ENCODE results near the gene TCF19.
"Not testable (repeated sequence)": the region's sequence is repeated elsewhere in the genome, so short reads cannot be mapped to it uniquely, and the experiment has no call there.

Gene TCF19

GRCh38 chr6:31162463-31163165 is 4.2 kb downstream of the TCF19 start:
- H2AK5ac ChIP-seq (ENCODE audit: low read length) = no peak overlapping the region
- H3K18ac ChIP-seq (ENCODE audit: low read length) = no peak overlapping the region
- no peak overlapping the region for H3K4me2 ChIP-seq (ENCODE audit: low read length)
- H3K27ac ChIP-seq (ENCODE audit: low read depth, low read length) = no peak overlapping the region
- H2BK5ac ChIP-seq (ENCODE audit: low read length) = no peak overlapping the region
- no peak overlapping the region for H3K23ac ChIP-seq (ENCODE audit: low read length)
- no peak overlapping the region for H3K4ac ChIP-seq (ENCODE audit: low read depth, low read length)
- H3K56ac ChIP-seq (ENCODE audit: low read length) = no peak overlapping the region
- H4K5ac ChIP-seq (ENCODE audit: low read length) = no peak overlapping the region
- no peaks in the 10 kb centered on the region for H3K27me3 ChIP-seq (ENCODE audit: insufficient read depth, low read length, poor library complexity)
- no peak overlapping the region for H3K9ac ChIP-seq (ENCODE audit: low read length)
- peaks cover 5% of the 10 kb centered on the region for H3K36me3 ChIP-seq (ENCODE audit: control insufficient read depth, insufficient read depth, low read length)
- H3K4me3 ChIP-seq (ENCODE audit: low read length) = no peak overlapping the region
- no CpG with 5 or more reads among the region's 13 CpGs for WGBS (ENCODE audit: extremely low coverage, insufficient coverage, low lambda C conversion rate)
- peak; percentile 53 for DNase-seq
- H2BK15ac ChIP-seq (replicated peaks; ENCODE audit: low read depth) = no peak overlapping the region
- no peak overlapping the region for H2BK120ac ChIP-seq (ENCODE audit: low read depth, low read length)
- no peak overlapping the region for H4K8ac ChIP-seq (ENCODE audit: low read depth, low read length)
- peaks cover 3% of the 10 kb centered on the region for H3K4me1 ChIP-seq (ENCODE audit: control insufficient read depth, low read depth, low read length)
- H3K79me2 ChIP-seq (ENCODE audit: control insufficient read depth, insufficient read depth, low read length) = peaks cover 14% of the 10 kb centered on the region
- peaks cover 4% of the 10 kb centered on the region for H3K79me1 ChIP-seq (ENCODE audit: low read length)

GRCh38 chr6:31163922-31164321 is 5.5 kb downstream of the TCF19 start:
- no peak overlapping the region for H3K27ac ChIP-seq (ENCODE audit: low read depth, low read length)
- no peak overlapping the region for H4K8ac ChIP-seq (ENCODE audit: low read depth, low read length)
- H2BK15ac ChIP-seq (replicated peaks; ENCODE audit: low read depth) = no peak overlapping the region
- no peak overlapping the region for H3K9ac ChIP-seq (ENCODE audit: low read length)
- H3K4me1 ChIP-seq (ENCODE audit: control insufficient read depth, low read depth, low read length) = peaks cover 5% of the 10 kb centered on the region
- H3K23ac ChIP-seq (ENCODE audit: low read length) = no peak overlapping the region
- peaks cover 4% of the 10 kb centered on the region for H3K79me1 ChIP-seq (ENCODE audit: low read length)
- no peak overlapping the region for H3K56ac ChIP-seq (ENCODE audit: low read length)
- no peak overlapping the region for H3K4me3 ChIP-seq (ENCODE audit: low read length)
- DNase-seq = no peak
- H3K36me3 ChIP-seq (ENCODE audit: control insufficient read depth, insufficient read depth, low read length) = peaks cover 5% of the 10 kb centered on the region
- no peak overlapping the region for H3K4ac ChIP-seq (ENCODE audit: low read depth, low read length)
- no peak overlapping the region for H4K5ac ChIP-seq (ENCODE audit: low read length)
- H2BK120ac ChIP-seq (ENCODE audit: low read depth, low read length) = no peak overlapping the region
- H2BK5ac ChIP-seq (ENCODE audit: low read length) = no peak overlapping the region
- H3K4me2 ChIP-seq (ENCODE audit: low read length) = no peak overlapping the region
- no peaks in the 10 kb centered on the region for H3K27me3 ChIP-seq (ENCODE audit: insufficient read depth, low read length, poor library complexity)
- peaks cover 27% of the 10 kb centered on the region for H3K79me2 ChIP-seq (ENCODE audit: control insufficient read depth, insufficient read depth, low read length)
- no peak overlapping the region for H2AK5ac ChIP-seq (ENCODE audit: low read length)
- no peak overlapping the region for H3K18ac ChIP-seq (ENCODE audit: low read length)

GRCh38 chr6:31164475-31165063 is 6.2 kb downstream of the TCF19 start:
- not testable (repeated sequence) for H2BK120ac ChIP-seq (ENCODE audit: low read depth, low read length); H2AK5ac ChIP-seq (ENCODE audit: low read length); H2BK5ac ChIP-seq (ENCODE audit: low read length); H3K27ac ChIP-seq (ENCODE audit: low read depth, low read length); H3K36me3 ChIP-seq (ENCODE audit: control insufficient read depth, insufficient read depth, low read length); H3K18ac ChIP-seq (ENCODE audit: low read length); H3K79me1 ChIP-seq (ENCODE audit: low read length); H3K4me3 ChIP-seq (ENCODE audit: low read length); H3K4me1 ChIP-seq (ENCODE audit: control insufficient read depth, low read depth, low read length); H3K27me3 ChIP-seq (ENCODE audit: insufficient read depth, low read length, poor library complexity); H3K4me2 ChIP-seq (ENCODE audit: low read length); H3K9ac ChIP-seq (ENCODE audit: low read length); H2BK15ac ChIP-seq (replicated peaks; ENCODE audit: low read depth); H3K23ac ChIP-seq (ENCODE audit: low read length); H3K4ac ChIP-seq (ENCODE audit: low read depth, low read length); H4K5ac ChIP-seq (ENCODE audit: low read length); H3K56ac ChIP-seq (ENCODE audit: low read length); H4K8ac ChIP-seq (ENCODE audit: low read depth, low read length); DNase-seq
- H3K79me2 ChIP-seq (ENCODE audit: control insufficient read depth, insufficient read depth, low read length) = peaks cover 34% of the 10 kb centered on the region
- no CpG with 5 or more reads among the region's 9 CpGs for WGBS (ENCODE audit: extremely low coverage, insufficient coverage, low lambda C conversion rate)

- not testable (repeated sequence) for H2BK15ac ChIP-seq (replicated peaks; ENCODE audit: low read depth); H3K27ac ChIP-seq (ENCODE audit: low read depth, low read length); H3K4me1 ChIP-seq (ENCODE audit: control insufficient read depth, low read depth, low read length); H3K36me3 ChIP-seq (ENCODE audit: control insufficient read depth, insufficient read depth, low read length); H3K9ac ChIP-seq (ENCODE audit: low read length); H4K5ac ChIP-seq (ENCODE audit: low read length); H3K4me2 ChIP-seq (ENCODE audit: low read length); H3K4me3 ChIP-seq (ENCODE audit: low read length); H3K18ac ChIP-seq (ENCODE audit: low read length); H3K56ac ChIP-seq (ENCODE audit: low read length); H3K79me1 ChIP-seq (ENCODE audit: low read length); H2BK120ac ChIP-seq (ENCODE audit: low read depth, low read length); H2BK5ac ChIP-seq (ENCODE audit: low read length); H3K23ac ChIP-seq (ENCODE audit: low read length); H4K8ac ChIP-seq (ENCODE audit: low read depth, low read length); DNase-seq; H3K27me3 ChIP-seq (ENCODE audit: insufficient read depth, low read length, poor library complexity); H3K4ac ChIP-seq (ENCODE audit: low read depth, low read length); H2AK5ac ChIP-seq (ENCODE audit: low read length)
- WGBS (ENCODE audit: extremely low coverage, insufficient coverage, low lambda C conversion rate) = no CpG with 5 or more reads among the region's 17 CpGs
- H3K79me2 ChIP-seq (ENCODE audit: control insufficient read depth, insufficient read depth, low read length) = peaks cover 41% of the 10 kb centered on the region
Observed at GRCh38 chr6:31165064-31165832, 6.9 kb downstream of the TCF19 start.

- WGBS (ENCODE audit: extremely low coverage, insufficient coverage, low lambda C conversion rate) = no CpG with 5 or more reads among the region's 5 CpGs
- H2BK120ac ChIP-seq (ENCODE audit: low read depth, low read length) = no peak overlapping the region
- H2AK5ac ChIP-seq (ENCODE audit: low read length) = no peak overlapping the region
- no peak overlapping the region for H4K8ac ChIP-seq (ENCODE audit: low read depth, low read length)
- no peak overlapping the region for H3K4ac ChIP-seq (ENCODE audit: low read depth, low read length)
- no peak overlapping the region for H3K27ac ChIP-seq (ENCODE audit: low read depth, low read length)
- peaks cover 43% of the 10 kb centered on the region for H3K79me2 ChIP-seq (ENCODE audit: control insufficient read depth, insufficient read depth, low read length)
- peak overlapping the region; percentile 42 for H3K56ac ChIP-seq (ENCODE audit: low read length)
- no peak overlapping the region for H3K4me2 ChIP-seq (ENCODE audit: low read length)
- H3K27me3 ChIP-seq (ENCODE audit: insufficient read depth, low read length, poor library complexity) = no peaks in the 10 kb centered on the region
- H4K5ac ChIP-seq (ENCODE audit: low read length) = no peak overlapping the region
- peaks cover 6% of the 10 kb centered on the region for H3K4me1 ChIP-seq (ENCODE audit: control insufficient read depth, low read depth, low read length)
- H3K9ac ChIP-seq (ENCODE audit: low read length) = no peak overlapping the region
- no peak overlapping the region for H3K23ac ChIP-seq (ENCODE audit: low read length)
- H3K36me3 ChIP-seq (ENCODE audit: control insufficient read depth, insufficient read depth, low read length) = peaks cover 5% of the 10 kb centered on the region
- H3K4me3 ChIP-seq (ENCODE audit: low read length) = no peak overlapping the region
- no peak overlapping the region for H3K18ac ChIP-seq (ENCODE audit: low read length)
- no peak overlapping the region for H2BK15ac ChIP-seq (replicated peaks; ENCODE audit: low read depth)
- H2BK5ac ChIP-seq (ENCODE audit: low read length) = no peak overlapping the region
- no peak for DNase-seq
- H3K79me1 ChIP-seq (ENCODE audit: low read length) = no peaks in the 10 kb centered on the region
Observed at GRCh38 chr6:31165986-31166385, 7.6 kb downstream of the TCF19 start.

Data from mesendoderm (in vitro differentiated cells).